ENCODE results near the gene PNPLA6. TPM values are rescaled to one million over a fixed set of nuclear protein-coding genes. Genes with fewer than 3 reads are reported as not detected.

PNPLA6 gene
- total and polyA plus RNA-seq, 2 of the 8 experiments (the other 6 are each of a cell fraction or from before 2014, with no cell fraction given): 55.1 to 121 TPM

- Histone ChIP-seq H2BK12ac (ENCODE audit: low read depth, low read length) (no peak overlapping the region), H4K5ac (ENCODE audit: insufficient read length, low read depth, low read length) (no peak overlapping the region), H3K9ac (replicated peaks in 1 of 4; ENCODE audit: extremely low read depth in 1 of 4, low read depth in 3 of 4, low read length in 3 of 4) (no peak overlapping the region), H3K23ac (ENCODE audit: insufficient read length) (no peak overlapping the region), H3K36me3 (ENCODE audit: control insufficient read depth in 2 of 4, insufficient read depth in 4 of 4, low read length in 3 of 4) (peaks cover 0 to 9% (median 0%) of the 10 kb centered on the region in 4 experiments; a peak in 3 of 8 replicates), H3K4me3 (ENCODE audit: extremely low read depth in 1 of 4, insufficient read depth in 2 of 4, low read depth in 3 of 4, low read length in 4 of 4) (no peak overlapping the region), H2AK5ac (ENCODE audit: low read depth, low read length) (no peak overlapping the region), H4K20me1 (replicated peaks in 1 of 2; ENCODE audit: control insufficient read depth in 1 of 2, insufficient read depth in 2 of 2, low read length in 2 of 2) (peaks cover 0 to 4% of the 10 kb centered on the region in 2 experiments), H2BK15ac (ENCODE audit: low read length) (no peak overlapping the region), H3K27ac (ENCODE audit: low read depth, low read length) (no peak overlapping the region), H3K27me3 (replicated peaks in 1 of 4; ENCODE audit: control insufficient read depth in 3 of 4, extremely low read depth in 1 of 4, insufficient read depth in 3 of 4, low read length in 3 of 4) (no peaks in the 10 kb centered on the region), H2AFZ (ENCODE audit: low read length) (no peak overlapping the region), H2BK120ac (replicated peaks; ENCODE audit: low read depth, low read length) (no peak overlapping the region), H3K14ac (ENCODE audit: insufficient read length) (no peak overlapping the region), H2BK20ac (ENCODE audit: low read length) (no peak overlapping the region), H3K9me3 (ENCODE audit: insufficient read depth in 2 of 2, low read depth in 1 of 2, low read length in 1 of 2) (no peaks in the 10 kb centered on the region), H3K18ac (ENCODE audit: extremely low read depth, low read length) (no peak overlapping the region), H3K79me1 (ENCODE audit: low read depth, low read length) (no peaks in the 10 kb centered on the region), H3K4me1 (replicated peaks in 1 of 4; ENCODE audit: control insufficient read depth in 3 of 4, insufficient read depth in 4 of 4, low read length in 3 of 4) (peaks cover 0 to 6% (median 2%) of the 10 kb centered on the region in 4 experiments; a peak in 3 of 7 replicates), H3K56ac (replicated peaks; ENCODE audit: insufficient read length, low read depth, low read length) (no peak overlapping the region), H3K79me2 (ENCODE audit: control insufficient read depth in 1 of 2, insufficient read depth in 2 of 2, low read length in 2 of 2) (no peaks in the 10 kb centered on the region), H3K4ac (replicated peaks; ENCODE audit: insufficient read length, low read depth, low read length) (no peak overlapping the region), H3K4me2 (ENCODE audit: insufficient read depth in 1 of 2, low read depth in 2 of 2, low read length in 2 of 2) (no peak overlapping the region), H2BK5ac (ENCODE audit: low read depth, low read length) (no peak overlapping the region), H4K91ac (replicated peaks; ENCODE audit: insufficient read length, low read length) (no peak overlapping the region), H3K23me2 (ENCODE audit: low read depth, low read length) (no peaks in the 10 kb centered on the region; the same call in 1 of the 2 replicates), H4K8ac (ENCODE audit: extremely low read depth, insufficient read depth, low read length) (no peak overlapping the region)
- POLR2A ChIA-PET (ENCODE audit: partially characterized antibody): interaction anchor here (0.8 kb wide), 1 partner anchor 12 kb away, joined by 3 read pairs; no protein-coding TSS in a partner anchor
- CTCF ChIA-PET (ENCODE audit: partially characterized antibody): no interaction called here
- no peak for DNase-seq (ENCODE audit: low read depth in 1 of 2, low spot score in 2 of 2)
- WGBS, 2 experiments (ENCODE audit: extremely low coverage in 1 of 2, insufficient coverage in 1 of 2, insufficient read length in 1 of 2, insufficient replicate concordance in 2 of 2, low coverage in 1 of 2, low lambda C conversion rate in 2 of 2, missing lambda C conversion rate in 1 of 2): 84% methylated on average over 11 of the region's 15 CpGs; no CpG with 5 or more reads in 1 of the 2 experiments
- no peak for FAIRE-seq
- TF ChIP-seq HDAC2 (IDR thresholded peaks at IDR 0.05; ENCODE audit: borderline replicate concordance in 1 of 2, low read depth in 2 of 2, low read length in 2 of 2) (no peak), KDM1A (IDR thresholded peaks at IDR 0.05; ENCODE audit: borderline replicate concordance, low read length) (no peak), ASH2L (IDR thresholded peaks at IDR 0.05; ENCODE audit: low read length) (no peak), POLR2AphosphoS5 (IDR thresholded peaks at IDR 0.05; ENCODE audit: low read depth, low read length) (no peak), CHD2 (IDR thresholded peaks at IDR 0.05; ENCODE audit: low read length) (no peak), EP300 (IDR thresholded peaks at IDR 0.05; ENCODE audit: borderline replicate concordance in 1 of 2, low read depth in 2 of 2, low read length in 2 of 2) (no peak), CEBPB (IDR thresholded peaks at IDR 0.05; ENCODE audit: low read depth, low read length) (no peak), SP2 (IDR thresholded peaks at IDR 0.05; ENCODE audit: low read length) (no peak), SIN3A (conservative IDR thresholded peaks at IDR 0.05 in 1 of 2, IDR thresholded peaks at IDR 0.05 in 1 of 2; ENCODE audit: low read depth in 1 of 2, low read length in 2 of 2) (no peak)
These were observed 6.3 kb upstream of the PNPLA6 start for GRCh38 chr19:7529246-7529600.

All from H1 (cell line).